NCI-H1048 (cell line): ENCODE measurements around the gene ABCC11.
"Not testable (repeated sequence)": the region's sequence is repeated elsewhere in the genome, so short reads cannot be mapped to it uniquely, and the experiment has no call there.

Experiments
- DNase-seq: peaks from one replicate; lab custom pipeline; 2025; lab: John Stamatoyannopoulos, UW

Gene ABCC11

DNA sequence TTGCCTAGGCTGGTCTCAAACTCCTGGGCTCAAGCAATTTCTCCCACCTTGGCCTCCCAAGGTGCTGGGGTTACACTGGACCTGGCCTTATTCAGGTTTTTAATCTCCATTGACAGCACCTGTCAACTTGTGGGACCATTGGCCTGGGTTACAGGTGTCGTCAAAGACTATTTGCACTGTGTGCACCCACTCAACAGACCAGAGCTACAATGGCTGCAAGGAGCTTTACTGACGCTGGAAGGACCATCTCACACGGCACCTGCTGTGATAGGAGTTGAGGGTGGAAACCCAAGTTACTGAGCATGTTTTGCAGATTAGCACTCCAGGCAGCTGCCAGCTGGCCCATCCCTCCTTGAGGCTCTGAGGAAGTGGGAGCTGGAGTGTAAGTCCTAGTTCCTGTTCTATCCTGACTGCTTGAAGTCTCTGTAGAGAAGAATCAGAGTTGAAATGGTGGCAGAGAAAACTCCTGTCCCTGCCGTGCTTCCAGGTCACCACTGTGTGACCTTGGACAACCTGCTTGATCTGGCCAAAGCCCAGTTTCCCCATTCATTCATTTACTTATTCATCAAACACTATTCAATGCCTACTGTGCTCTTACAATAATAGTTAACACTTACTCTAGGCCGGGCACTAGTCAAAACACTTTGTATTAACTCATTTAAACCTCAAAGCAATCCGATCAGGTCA, 45.7 kb downstream of the ABCC11 start:
- no peak for DNase-seq

DNA sequence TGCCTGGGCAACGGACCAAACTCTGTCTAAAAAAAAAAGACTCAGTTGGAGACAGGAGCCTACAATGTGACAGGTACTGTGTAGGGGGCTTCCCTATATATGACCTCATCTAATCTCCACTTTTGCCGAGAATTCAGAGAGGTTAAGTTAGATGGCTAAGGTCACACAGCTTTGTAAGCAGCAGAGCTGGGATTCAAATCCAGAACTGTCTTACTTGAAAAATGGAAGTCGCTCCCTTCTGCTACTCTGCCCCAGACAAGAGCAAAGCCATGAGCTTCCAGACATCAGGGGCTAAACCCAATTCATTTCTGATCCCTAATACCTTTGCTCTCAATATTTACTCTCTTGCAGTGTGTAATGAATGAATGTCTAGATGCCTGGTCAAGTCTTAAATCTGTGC, 50.0 kb downstream of the ABCC11 start:
- DNase-seq = no peak

DNA sequence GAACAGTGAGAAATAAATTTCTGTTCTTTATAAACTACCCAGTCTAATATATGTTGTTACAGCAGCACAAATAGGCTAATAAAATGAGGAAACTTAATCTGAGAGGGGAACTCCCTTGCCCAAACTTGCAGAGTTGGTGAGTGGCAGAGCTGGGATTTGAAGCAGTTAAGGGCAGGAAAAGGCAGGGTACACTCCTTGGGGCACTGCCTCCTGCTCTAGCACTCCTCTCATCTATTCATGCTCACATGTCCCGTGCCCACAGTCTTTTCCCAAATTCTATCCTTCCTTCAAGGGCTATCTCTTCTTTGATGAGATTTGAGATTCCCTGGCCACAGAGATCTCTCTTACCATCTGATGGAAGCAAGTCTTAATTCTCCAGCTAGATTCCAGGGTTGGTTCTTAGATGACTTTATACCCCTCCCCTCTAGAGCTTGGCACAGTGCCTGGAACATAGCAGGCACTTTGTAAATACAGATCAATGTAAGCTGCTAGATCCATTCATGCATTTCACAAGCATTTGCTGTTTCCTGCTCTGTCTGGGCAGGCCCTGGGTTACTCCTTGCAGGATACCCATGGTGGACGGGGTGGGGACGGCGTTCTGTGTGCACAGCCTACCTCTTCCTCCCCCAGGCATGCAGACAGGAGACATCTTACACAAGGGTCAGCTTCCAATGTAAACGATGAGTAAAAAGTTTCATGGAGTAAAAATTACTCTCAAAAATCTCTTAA, 52.3 kb downstream of the ABCC11 start:
- no peak for DNase-seq

DNA sequence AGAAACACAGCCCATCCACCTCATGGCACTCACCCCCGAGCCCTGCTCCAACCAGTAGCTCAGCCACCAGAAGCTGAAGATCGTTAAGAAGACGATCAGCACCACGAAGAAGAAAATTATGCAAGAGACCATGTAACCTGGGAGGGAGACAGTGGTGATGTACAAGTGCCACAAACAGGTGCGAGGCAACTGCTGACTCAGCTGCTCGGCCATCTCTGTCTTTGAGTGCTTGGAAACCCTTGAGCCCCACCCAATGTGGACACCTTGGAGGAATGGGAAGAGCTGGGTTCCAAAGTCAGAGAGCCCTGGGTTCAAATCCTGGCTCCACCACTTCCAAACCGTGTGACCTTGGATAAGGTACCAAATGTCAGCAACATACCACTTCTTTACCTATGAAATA, 53.5 kb downstream of the ABCC11 start:
- no peak for DNase-seq

DNA sequence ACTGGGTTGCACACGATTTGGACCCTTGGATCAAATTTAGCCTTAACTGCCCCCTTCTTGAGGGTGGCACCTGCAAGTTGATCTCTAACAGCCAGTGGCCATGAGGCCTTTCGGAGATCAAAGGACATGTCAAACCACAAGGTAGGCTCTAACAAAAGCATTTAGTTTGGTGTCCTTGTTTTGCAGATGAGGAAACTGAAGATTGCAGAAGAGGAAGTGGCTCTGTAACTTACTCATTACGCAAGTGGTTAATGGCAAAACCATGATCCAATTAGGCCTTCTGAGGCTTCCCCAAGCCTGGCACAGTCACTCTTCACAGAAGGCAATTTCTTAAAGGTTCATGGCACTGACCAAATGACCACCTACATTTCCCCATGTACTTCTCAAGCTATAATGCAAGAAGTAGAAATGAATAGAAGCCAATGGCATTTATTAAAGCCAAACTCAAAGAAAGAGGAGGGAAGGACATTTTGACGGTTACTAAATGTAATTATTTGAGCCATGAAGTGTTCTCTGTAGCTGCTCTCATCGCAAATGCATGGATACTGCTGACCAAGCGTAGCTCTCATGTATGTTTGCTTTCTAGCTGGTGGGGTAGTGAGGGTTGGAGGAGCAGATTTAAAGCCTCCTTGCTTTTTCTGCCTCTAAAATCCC, 58.8 kb downstream of the ABCC11 start:
- no peak for DNase-seq

DNA sequence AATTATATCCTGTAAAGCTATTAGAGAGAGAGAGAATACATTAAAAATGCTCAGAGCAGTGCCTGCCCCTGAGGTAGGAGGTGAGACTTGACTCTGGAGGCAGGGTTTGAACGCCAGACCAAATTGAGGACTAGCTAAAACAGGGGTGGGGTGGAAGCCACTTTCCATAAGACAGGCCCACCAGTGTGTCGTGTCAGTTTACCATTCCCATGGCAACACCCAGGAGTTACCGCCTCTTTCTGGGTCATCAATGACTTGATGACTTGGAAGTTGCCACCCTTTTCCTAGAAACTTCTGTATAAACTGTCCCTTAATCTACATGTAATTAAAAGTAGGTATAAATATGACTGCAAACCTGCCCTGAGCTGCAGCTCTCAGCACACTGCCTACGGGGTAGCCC, 59.6 kb downstream of the ABCC11 start:
- DNase-seq = no peak

DNA sequence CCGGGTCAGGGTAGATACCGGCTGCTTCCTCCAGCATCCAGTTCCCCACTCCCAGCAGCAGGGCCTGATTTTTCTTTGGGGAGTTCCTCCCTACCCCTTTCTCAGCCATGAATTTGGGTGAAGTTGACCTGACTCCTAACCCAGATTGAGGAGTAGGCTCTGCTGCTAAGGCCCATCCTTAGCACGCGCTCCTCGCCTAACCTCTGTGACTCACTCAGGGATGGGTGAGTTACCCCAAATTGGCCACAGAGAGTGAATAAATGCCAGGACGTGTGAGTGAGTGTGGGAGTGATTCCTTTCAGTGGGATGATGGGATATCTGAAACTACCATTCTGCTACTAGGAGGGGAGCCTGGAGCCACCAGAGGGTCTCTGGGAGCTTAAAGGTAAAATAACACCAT, 62.7 kb downstream of the ABCC11 start:
- DNase-seq = no peak

DNA sequence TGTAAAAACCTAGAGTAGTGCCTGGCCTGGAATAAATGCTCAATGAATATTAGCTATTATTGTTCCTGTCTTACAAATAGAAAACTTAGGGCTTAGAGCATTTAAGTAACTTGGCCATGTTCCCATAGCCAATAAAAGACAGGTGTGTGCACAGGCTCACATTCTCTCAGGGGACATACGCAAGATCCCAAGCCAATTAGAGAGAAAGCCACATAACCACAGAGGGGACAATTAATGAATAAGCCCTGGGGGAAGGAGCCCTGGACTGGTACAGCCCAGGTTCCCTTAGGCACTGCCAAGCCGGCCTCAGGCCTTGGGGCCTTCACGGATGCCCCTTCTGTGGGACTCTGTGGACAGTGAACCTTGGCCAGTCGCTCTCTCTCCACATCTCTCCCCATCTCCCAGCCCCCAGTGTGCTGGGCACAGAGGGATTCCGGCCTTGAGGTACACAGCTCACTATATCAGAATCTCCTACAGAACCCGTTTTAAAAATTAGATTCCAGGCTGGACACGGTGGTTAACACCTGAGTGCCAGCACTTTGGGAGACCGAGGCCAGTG, 64.3 kb downstream of the ABCC11 start:
- DNase-seq = no peak

DNA sequence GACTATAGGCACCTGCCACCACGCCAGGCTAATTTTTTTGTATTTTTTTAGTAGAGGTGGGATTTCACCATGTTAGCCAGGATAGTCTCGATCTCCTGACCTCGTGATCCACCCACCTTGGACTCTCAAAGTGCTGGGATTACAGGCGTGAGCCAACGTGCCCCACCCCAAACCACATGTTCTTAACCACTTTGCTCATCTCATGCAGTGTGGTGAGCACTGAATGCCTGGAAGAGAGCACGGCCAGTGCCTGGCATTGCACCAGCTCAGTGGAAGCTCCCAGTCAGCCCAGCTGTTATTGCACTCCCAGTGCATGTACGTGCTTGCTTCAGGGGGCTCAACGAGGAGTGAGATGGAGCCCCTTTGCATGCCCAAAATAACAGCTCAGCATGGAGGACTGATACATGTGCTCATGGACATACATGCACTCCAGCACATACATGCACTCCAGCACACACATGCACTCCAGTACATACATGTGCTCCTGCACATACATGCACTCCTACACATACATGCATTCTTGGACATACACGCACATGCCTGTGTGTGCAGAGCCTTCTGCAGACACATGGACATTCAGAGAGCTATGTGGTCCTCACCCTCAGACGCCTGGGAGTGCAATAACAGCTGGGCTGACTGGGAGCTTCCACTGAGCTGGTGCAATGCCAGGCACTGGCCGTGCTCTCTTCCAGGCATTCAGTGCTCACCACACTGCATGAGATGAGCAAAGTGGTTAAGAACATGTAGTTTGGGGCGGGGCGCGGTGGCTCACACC, 65.4 kb downstream of the ABCC11 start:
- not testable (repeated sequence) for DNase-seq

DNA sequence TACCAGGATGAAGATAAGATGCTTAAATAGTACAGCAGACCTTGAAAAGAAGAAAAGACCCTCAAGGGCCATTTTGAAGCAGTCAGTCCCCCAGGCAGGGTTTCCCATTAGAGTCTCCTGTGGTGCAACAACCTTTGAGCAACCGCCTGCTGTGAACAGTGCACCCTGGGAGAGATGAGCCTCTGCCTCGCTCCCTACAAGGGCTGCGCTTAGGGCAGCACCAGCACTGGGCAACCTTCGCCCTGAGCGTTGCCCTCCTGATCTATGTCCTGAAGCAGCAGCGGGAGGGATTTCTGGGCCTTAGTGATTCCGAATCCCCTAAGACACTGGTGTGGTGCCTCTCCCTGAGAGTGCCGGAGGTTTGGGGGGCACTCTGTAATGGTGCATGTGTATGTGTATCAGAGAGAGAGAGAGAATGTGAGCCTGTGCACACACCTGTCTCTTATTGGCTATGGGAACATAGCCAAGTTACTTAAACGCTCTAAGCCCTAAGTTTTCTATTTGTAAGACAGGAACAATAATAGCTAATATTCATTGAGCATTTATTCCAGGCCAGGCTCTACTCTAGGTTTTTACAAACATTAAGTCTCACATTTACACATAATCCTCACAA, 66.4 kb downstream of the ABCC11 start:
- DNase-seq = no peak

DNA sequence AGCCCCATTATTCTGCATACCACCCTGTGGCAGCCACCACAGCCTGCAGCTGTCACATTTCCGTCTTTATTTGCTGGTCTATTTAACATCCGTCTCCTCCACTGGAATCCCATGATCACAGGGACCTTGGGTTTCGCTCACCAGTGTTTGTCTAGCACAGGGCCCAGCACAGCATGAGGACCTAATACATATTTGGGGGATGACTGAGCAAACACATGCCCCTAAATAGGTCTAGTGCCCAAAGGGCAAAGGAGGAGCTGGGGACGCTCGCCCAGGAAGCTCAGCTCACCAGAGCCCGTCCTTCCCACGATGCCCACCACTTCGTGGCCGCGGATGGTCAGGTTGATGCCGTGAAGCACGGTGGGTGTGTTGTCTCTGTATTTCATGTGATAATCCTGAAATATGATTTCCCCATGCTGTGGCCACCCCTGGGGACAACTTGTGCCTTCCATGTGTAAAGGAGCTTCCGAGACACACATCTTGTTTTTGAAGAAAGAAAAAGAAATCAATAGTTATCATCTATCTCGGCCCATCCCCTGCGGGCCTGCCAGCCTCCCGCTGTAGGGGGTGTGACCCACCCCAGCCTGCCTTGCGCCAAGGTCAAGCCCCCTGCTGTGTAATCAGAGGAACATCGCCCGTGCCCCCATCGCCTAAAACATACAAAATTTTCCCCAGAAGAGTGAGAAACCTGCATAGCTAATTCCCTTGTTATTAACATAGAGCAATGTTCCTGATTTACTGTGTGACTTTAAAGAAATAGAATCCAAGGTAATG, 70.5 kb downstream of the ABCC11 start:
- DNase-seq = no peak

DNA sequence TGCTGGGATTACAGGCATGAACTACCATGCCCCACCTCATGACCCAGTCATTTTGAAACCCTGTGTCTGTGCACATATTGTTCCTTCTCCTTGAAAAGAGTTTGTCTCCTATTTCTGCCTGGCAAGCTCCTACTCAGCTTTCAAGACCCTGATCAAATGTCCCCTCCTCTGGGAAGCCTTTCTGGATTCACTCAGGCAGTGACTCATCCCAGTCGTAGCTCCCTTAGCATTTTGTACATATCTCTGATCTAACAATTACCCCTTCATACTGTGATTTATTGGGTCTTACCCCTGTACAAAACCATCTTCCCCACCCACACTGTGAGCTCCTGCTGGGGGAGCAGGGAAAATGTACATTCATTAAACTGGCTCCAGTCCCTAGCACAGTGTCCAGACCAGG, 73.5 kb downstream of the ABCC11 start:
- no peak for DNase-seq

DNA sequence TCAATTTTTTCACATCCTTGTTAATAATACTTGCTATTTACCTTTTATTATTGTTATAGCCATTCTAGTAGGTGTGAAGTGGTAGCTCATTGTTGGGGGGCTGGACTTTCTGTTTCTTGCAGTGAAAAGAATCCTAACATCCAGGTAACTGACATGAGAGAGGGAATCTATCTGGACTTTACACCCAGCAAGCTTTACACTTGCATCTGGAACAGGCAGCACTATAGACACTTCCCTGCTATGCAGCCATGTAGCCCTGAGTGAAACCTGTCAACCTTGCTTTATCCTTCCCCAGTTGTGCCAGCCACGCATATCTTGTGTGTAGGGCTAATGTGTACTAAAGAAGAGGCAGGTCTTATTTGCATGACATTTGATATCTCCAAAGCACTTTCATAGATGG, 74.7 kb downstream of the ABCC11 start:
- DNase-seq = no peak

DNA sequence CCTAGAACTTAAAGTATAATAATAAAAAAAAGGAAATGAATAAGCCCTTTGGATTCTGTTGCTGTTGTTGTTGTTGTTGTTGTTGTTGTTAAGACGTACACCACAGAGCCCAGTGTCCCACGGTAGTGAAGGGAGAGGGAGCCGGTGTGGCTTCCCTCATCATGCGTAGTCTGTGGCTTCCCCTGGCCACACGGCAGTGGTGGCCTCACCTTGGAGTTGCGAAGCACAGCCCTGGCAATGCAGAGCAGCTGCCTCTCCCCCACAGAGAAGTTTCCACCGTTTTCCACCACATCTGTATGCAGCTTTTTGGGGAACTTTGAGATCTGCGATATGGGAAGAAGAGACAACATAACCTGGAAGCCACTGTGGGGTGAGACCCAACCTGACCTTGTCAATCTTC, 77.4 kb downstream of the ABCC11 start:
- no peak for DNase-seq

DNA sequence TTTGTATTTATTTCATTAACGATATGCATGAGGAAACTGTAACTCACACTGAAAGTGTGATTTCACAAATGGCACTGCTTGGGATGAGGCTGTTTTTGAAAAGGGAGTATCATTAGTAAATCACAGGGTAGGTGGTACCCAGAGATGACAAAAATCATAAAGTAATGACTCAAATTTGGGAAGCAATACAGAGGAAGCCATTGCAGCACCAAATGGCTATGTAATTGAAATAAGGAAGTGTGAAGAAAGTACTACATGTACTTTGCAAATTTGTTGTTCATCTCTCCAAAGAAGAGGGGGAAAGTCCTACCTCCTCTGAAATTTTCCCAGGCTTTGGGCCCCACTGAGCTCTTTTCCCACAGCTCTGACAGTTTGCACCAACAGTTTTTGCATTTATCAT, 79.3 kb downstream of the ABCC11 start:
- DNase-seq = no peak

DNA sequence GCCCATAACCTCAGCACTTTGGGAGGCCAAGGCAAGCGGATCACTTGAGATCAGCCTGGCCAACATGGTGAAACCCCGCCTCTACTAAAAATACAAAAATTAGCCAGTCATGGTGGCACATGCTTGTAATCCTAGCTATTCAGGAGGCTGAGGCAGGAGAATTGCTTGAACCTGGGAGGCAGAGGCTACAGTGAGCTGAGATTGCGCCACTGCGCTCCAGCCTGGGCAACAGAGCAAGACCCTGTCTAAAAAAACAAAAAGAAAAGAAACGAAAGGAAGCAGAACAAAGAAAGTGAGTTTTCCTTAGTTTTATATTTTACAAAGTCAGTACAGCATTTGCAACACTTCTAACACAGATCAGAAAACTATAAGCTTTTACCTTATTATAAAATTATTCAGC, 80.7 kb downstream of the ABCC11 start:
- not testable (repeated sequence) for DNase-seq

DNA sequence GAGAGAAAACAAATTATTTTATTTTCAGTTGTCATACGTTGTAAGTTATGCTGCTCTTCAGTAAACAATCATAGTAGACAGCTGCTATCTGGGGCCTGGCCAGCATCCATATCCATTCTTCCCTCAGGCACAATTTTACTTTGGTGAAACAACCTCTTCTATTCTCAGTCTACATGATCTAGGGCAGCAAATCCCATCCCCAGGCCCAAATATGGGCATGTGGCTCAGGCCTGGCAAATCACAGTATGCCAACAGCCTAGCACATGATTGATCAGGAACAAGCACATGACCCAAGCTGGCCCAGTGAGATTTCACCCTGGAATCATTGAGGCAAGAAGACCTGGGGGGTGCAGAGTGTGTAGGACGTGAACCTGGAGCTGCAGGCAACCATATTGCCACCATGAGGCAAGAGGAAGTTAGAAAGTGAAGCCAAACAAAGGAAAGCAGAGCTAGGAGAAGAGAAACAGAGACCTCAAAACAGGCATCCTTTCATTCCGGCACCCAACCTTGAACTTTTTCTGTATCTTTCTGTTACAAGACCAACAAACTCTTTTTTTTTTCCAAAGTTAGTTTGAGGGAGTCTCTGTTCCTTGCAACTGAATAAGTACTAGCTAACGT, 81.3 kb downstream of the ABCC11 start:
- no peak for DNase-seq

DNA sequence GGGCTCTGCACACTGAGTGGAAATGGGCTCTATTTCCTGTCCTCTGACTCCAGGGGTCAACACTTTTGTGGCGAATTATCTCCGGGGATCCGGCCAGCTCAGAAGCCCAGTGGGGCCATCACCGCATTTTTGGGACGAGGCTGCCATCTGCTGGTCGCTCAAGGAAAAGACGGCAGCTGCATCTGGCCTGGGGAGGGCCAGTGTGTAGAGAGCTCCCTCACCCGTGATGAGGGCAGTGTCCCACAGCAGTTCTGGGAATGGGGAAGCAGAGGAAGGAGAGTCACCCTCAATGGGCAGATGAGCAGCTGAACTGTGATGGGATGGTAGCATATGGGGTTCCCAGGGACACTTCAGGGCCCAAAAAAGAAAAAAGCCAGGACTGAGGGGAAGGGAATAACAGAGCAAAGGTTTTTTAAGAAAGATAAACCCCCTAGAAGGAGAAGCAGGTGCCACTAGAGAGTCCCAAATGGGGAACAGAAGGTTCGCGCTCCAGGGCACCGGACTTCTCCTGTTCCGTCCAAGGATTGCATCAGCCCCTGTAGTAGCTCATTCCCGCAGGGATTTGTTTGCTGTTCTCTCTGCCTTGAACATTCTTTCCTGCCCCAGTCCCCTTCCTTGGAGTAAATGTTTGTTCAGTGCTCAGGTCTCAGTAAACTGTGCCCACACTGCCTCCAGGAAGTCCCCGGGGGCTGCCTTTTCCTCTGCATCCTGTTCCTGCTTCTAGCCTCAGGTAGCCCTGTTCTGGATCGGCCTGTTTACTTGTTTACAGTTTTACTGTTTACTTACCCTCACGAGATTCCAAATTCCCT, 82.2 kb downstream of the ABCC11 start:
- no peak for DNase-seq

DNA sequence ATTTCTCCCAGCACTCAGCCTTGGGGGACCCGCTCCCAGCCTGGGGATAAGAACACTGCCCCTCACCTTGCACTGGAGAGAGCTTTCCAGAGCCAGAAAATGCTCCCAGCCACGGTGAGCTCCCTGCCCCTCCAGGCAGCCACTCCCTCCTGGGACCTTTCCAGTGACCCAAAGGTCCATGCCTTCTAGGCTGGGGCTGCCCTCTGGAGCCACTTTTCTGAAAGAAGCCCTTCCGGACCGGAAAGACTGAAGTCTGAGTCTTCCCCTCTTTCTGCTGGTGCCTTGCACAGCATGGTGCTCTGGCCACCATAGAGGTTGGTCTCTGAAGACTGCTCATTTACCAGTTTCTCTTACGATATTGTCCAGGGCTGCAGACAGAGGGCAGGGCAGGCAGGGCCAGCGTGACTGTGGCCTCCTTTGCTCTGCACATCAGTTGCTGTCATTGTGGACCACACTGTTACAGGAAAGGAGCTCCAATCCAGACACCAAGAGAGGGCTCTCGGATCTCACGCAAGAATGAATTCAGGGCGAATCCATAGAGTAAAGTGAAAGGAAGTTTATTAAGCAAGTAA, 84.4 kb downstream of the ABCC11 start:
- DNase-seq = no peak
